ENCODE data around the gene ERBIN. TPM values are rescaled to one million over a fixed set of nuclear protein-coding genes. Genes with fewer than 3 reads are reported as not detected.
"Not testable (repeated sequence)": the region's sequence is repeated elsewhere in the genome, so short reads cannot be mapped to it uniquely, and the experiment has no call there.

ERBIN gene
- polyA plus RNA-seq, 2 donors: 12.5 to 13.0 TPM

DNA sequence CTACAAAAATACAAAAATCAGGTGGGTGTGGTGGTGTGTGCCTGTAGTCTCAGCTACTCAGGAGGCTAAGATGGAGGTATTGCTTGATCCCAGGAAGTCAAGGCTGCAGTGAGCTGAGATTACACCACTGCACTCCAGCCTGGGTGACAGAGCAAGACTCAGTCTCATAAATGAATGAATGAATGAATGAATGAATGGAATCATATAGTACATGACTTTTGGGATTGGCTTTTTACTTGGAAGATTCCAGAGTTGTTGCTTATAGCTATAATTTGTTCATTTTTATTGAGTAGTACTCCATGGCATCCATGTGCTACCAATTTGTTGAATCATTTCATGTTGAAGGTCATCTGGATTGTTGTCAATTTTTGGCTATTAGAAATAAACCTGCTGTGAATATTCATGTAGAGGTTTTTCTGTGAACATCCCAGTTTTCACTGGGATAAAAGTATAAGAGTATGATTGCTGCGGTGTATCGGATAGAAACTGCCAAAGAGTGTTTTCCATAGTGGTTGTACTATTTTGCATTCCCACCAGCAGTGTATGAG is 19.9 kb downstream of the ERBIN start:
- no peaks in the 10 kb centered on the region for H3K36me3 ChIP-seq (ENCODE audit: control insufficient read depth in 2 of 2, insufficient read depth in 2 of 2, low read length in 1 of 2)
- 98 to 100% methylated on average over 2 of the region's 2 CpGs for WGBS, 2 donors
- H3K27ac ChIP-seq (ENCODE audit: low read depth in 2 of 2, low read length in 1 of 2): no peak overlapping the region

DNA sequence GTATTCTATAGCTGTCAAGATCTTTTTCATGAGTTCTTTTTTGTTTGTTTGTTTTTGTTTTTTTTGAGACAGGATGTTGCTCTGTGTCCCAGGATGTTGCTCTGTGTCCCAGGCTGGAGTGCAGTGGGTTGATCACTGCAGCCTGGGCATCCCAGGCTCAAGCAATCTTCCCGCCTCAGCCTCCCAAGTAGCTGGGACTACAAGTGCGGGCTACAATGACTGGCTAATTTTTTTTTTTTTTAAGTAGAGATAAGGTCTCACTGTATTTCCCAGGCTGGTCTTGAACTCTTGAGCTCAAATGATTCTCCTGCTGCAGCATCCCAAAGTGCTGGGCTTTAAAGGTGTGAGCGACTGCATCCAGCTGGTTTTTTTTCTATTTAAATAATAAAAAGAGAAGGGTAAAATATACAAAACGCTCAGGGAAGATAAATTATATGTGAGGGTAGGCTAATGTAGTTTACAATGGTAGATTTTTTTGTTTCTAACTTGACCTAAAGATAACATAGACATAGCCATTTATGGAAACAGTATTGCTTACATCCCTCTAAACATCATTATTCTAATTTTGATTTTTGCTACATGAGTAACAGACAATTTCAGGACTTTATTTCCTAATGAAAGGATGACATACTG is 21.9 kb downstream of the ERBIN start:
- no peak overlapping the region for H3K4me3 ChIP-seq (ENCODE audit: low read depth in 1 of 2, low read length in 2 of 2)
- no peaks in the 10 kb centered on the region for H3K4me1 ChIP-seq (ENCODE audit: control insufficient read depth in 2 of 2, insufficient read depth in 2 of 2, low read length in 1 of 2)
- no peak overlapping the region for H3K27ac ChIP-seq (ENCODE audit: low read depth in 2 of 2, low read length in 1 of 2)
- H3K27me3 ChIP-seq (ENCODE audit: control insufficient read depth in 1 of 2, insufficient read depth in 2 of 2, low read length in 2 of 2): no peaks in the 10 kb centered on the region
- WGBS, 2 donors: 87 to 93% methylated on average over 4 of the region's 4 CpGs
- H3K36me3 ChIP-seq (ENCODE audit: control insufficient read depth in 2 of 2, insufficient read depth in 2 of 2, low read length in 1 of 2): no peaks in the 10 kb centered on the region
- no peaks in the 10 kb centered on the region for H3K9me3 ChIP-seq (ENCODE audit: control insufficient read depth in 2 of 2, insufficient read depth in 1 of 2, low read depth in 1 of 2, low read length in 1 of 2)

More for the DNA sequence above, 19.9 kb downstream of the ERBIN start:
- H3K4me3 ChIP-seq (ENCODE audit: low read depth in 1 of 2, low read length in 2 of 2): no peak overlapping the region
- no peaks in the 10 kb centered on the region for H3K4me1 ChIP-seq (ENCODE audit: control insufficient read depth in 2 of 2, insufficient read depth in 2 of 2, low read length in 1 of 2)
- H3K9me3 ChIP-seq (ENCODE audit: control insufficient read depth in 2 of 2, insufficient read depth in 1 of 2, low read depth in 1 of 2, low read length in 1 of 2): no peaks in the 10 kb centered on the region
- no peaks in the 10 kb centered on the region for H3K27me3 ChIP-seq (ENCODE audit: control insufficient read depth in 1 of 2, insufficient read depth in 2 of 2, low read length in 2 of 2)

DNA sequence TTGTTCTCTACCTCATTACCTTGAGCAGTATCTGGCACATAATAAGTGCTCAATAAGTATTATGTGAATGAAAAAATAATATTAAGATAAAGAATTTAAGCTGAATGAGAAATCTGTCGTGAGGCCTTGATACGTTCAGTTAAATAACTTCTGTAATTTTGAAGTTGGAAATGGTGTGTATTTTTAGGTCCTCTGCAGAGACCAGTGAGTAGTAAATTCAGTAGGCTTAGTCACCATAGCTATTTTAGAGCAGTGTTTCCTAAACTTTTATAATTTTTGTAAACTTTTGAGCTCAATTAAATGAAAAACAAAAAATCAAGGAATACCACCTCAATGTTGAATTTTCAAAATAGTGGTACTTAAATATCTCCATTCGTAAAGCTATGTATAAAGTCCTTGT is 25.0 kb downstream of the ERBIN start:
- Histone ChIP-seq H3K9me3 (ENCODE audit: control insufficient read depth in 2 of 2, insufficient read depth in 1 of 2, low read depth in 1 of 2, low read length in 1 of 2) (no peaks in the 10 kb centered on the region), H3K27me3 (ENCODE audit: control insufficient read depth in 1 of 2, insufficient read depth in 2 of 2, low read length in 2 of 2) (no peaks in the 10 kb centered on the region), H3K4me1 (ENCODE audit: control insufficient read depth in 2 of 2, insufficient read depth in 2 of 2, low read length in 1 of 2) (no peaks in the 10 kb centered on the region), H3K36me3 (ENCODE audit: control insufficient read depth in 2 of 2, insufficient read depth in 2 of 2, low read length in 1 of 2) (no peaks in the 10 kb centered on the region), H3K4me3 (ENCODE audit: low read depth in 1 of 2, low read length in 2 of 2) (no peak overlapping the region), H3K27ac (ENCODE audit: low read depth in 2 of 2, low read length in 1 of 2) (no peak overlapping the region)
- 86 to 90% methylated on average over 3 of the region's 3 CpGs for WGBS, 2 donors

DNA sequence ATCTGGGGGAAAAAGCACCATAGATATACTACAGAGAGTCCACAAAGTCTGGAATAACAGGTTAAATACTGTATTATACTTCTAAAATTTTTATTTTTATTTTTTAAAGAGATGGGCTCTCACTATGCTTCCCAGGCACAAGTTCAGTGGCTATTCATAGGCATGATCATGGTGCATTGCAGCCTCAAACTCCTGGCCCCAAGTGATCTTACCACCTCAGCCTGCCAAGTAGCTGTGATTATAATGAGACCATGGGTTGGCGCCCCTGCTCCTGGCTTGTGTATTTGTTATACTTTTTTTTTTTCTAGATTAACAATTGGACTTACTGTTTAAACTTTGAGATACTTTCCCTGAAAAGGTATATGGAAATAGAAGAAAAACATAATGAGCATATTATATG is 25.9 kb downstream of the ERBIN start:
- no peaks in the 10 kb centered on the region for H3K36me3 ChIP-seq (ENCODE audit: control insufficient read depth in 2 of 2, insufficient read depth in 2 of 2, low read length in 1 of 2)
- no peak overlapping the region for H3K4me3 ChIP-seq (ENCODE audit: low read depth in 1 of 2, low read length in 2 of 2)
- 72 to 76% methylated on average over 1 of the region's 1 CpG for WGBS, 2 donors
- no peaks in the 10 kb centered on the region for H3K4me1 ChIP-seq (ENCODE audit: control insufficient read depth in 2 of 2, insufficient read depth in 2 of 2, low read length in 1 of 2)
- H3K27me3 ChIP-seq (ENCODE audit: control insufficient read depth in 1 of 2, insufficient read depth in 2 of 2, low read length in 2 of 2): no peaks in the 10 kb centered on the region
- H3K27ac ChIP-seq (ENCODE audit: low read depth in 2 of 2, low read length in 1 of 2): no peak overlapping the region
- H3K9me3 ChIP-seq (ENCODE audit: control insufficient read depth in 2 of 2, insufficient read depth in 1 of 2, low read depth in 1 of 2, low read length in 1 of 2): no peaks in the 10 kb centered on the region

DNA sequence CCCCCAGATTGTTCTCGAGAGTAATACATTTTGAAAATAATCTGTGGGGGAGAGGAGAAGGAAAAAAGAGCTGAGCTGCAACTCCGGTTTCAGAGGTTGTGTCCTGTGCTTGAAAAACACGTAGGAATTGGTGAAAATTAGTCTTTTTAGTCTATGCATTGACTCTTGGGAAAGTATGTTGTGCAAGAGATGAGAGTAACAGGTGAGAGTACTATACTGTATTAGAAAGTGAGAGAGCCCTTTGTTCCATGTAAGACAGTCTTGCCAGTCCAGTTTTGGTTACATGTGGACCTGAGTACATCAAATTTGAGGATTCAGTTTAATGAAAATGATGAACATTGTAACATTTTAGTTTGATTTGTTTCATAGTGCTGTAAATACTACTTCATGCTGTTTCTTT is 27.8 kb downstream of the ERBIN start:
- H3K4me1 ChIP-seq (ENCODE audit: control insufficient read depth in 2 of 2, insufficient read depth in 2 of 2, low read length in 1 of 2): no peaks in the 10 kb centered on the region
- no peaks in the 10 kb centered on the region for H3K9me3 ChIP-seq (ENCODE audit: control insufficient read depth in 2 of 2, insufficient read depth in 1 of 2, low read depth in 1 of 2, low read length in 1 of 2)
- no peak overlapping the region for H3K27ac ChIP-seq (ENCODE audit: low read depth in 2 of 2, low read length in 1 of 2)
- no peak overlapping the region for H3K4me3 ChIP-seq (ENCODE audit: low read depth in 1 of 2, low read length in 2 of 2)
- WGBS, 2 donors: 91 to 93% methylated on average over 3 of the region's 3 CpGs
- H3K27me3 ChIP-seq (ENCODE audit: control insufficient read depth in 1 of 2, insufficient read depth in 2 of 2, low read length in 2 of 2): no peaks in the 10 kb centered on the region
- H3K36me3 ChIP-seq (ENCODE audit: control insufficient read depth in 2 of 2, insufficient read depth in 2 of 2, low read length in 1 of 2): no peaks in the 10 kb centered on the region

DNA sequence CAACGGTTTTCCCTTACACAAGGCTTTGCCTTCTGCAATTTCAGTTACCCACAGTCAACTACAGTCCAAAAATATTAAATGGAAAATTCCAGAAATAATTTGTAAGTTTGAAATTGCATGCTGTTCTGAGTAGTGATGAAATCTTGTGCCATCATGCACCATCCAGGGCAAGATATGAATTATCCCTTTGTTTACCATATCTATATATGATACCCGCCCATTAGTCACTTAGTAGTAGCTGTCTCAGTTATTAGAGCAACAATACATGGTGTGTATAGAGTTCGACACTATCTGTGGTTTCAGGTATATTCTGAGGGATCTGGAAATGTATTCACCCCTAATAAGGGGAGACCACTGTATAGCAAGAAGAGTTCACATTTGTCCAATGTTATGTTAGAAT is 29.4 kb downstream of the ERBIN start:
- Histone ChIP-seq H3K4me1 (ENCODE audit: control insufficient read depth in 2 of 2, insufficient read depth in 2 of 2, low read length in 1 of 2) (no peaks in the 10 kb centered on the region), H3K36me3 (ENCODE audit: control insufficient read depth in 2 of 2, insufficient read depth in 2 of 2, low read length in 1 of 2) (no peaks in the 10 kb centered on the region), H3K27me3 (ENCODE audit: control insufficient read depth in 1 of 2, insufficient read depth in 2 of 2, low read length in 2 of 2) (no peaks in the 10 kb centered on the region), H3K27ac (ENCODE audit: low read depth in 2 of 2, low read length in 1 of 2) (no peak overlapping the region), H3K9me3 (ENCODE audit: control insufficient read depth in 2 of 2, insufficient read depth in 1 of 2, low read depth in 1 of 2, low read length in 1 of 2) (no peaks in the 10 kb centered on the region), H3K4me3 (ENCODE audit: low read depth in 1 of 2, low read length in 2 of 2) (no peak overlapping the region)
- 82 to 84% methylated on average over 3 of the region's 3 CpGs for WGBS, 2 donors

DNA sequence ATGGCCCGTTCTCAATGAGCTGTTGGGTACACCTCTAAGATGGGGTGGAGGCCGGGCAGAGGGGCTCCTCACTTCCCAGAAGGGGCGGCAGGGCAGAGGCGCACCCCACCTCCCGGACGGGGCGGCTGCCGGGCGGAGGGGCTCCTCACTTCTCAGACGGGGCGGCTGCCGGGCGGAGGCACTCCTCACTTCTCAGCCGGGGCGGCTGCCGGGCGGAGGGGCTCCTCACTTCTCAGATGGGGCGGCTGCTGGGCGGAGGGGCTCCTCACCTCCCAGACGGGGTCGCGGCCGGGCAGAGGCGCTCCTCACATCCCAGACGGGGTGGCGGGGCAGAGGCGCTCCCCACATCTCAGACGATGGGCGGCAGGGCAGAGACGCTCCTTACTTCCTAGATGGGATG is 31.3 kb downstream of the ERBIN start:
- H3K27ac ChIP-seq (ENCODE audit: low read depth in 2 of 2, low read length in 1 of 2); H3K9me3 ChIP-seq (ENCODE audit: control insufficient read depth in 2 of 2, insufficient read depth in 1 of 2, low read depth in 1 of 2, low read length in 1 of 2); H3K27me3 ChIP-seq (ENCODE audit: control insufficient read depth in 1 of 2, insufficient read depth in 2 of 2, low read length in 2 of 2); H3K4me3 ChIP-seq (ENCODE audit: low read depth in 1 of 2, low read length in 2 of 2); H3K4me1 ChIP-seq (ENCODE audit: control insufficient read depth in 2 of 2, insufficient read depth in 2 of 2, low read length in 1 of 2); H3K36me3 ChIP-seq (ENCODE audit: control insufficient read depth in 2 of 2, insufficient read depth in 2 of 2, low read length in 1 of 2): not testable (repeated sequence)
- WGBS, 2 donors: 97 to 98% methylated on average over 20 to 30 of the region's 30 CpGs

DNA sequence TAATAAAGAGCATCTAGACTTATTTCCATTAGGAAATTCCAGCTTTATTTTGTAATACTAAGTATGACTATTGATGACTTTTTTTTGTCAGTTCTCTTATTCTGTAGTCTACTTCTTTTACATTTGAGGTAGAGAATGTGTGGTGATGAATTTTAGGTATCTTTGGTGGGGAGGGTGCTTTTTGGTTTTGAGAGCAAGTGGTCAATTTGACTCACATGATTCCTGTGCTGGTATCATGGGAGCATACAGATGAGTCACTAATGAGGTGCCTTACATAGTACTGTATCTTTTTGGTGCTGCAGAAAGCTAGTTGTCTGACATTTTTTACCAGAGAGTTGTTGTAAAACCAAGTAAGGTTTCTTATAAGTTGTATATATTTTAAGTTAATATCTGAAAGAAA is 35.3 kb downstream of the ERBIN start:
- Histone ChIP-seq H3K9me3 (ENCODE audit: control insufficient read depth in 2 of 2, insufficient read depth in 1 of 2, low read depth in 1 of 2, low read length in 1 of 2) (no peaks in the 10 kb centered on the region), H3K27ac (ENCODE audit: low read depth in 2 of 2, low read length in 1 of 2) (no peak overlapping the region), H3K4me3 (ENCODE audit: low read depth in 1 of 2, low read length in 2 of 2) (no peak overlapping the region), H3K27me3 (ENCODE audit: control insufficient read depth in 1 of 2, insufficient read depth in 2 of 2, low read length in 2 of 2) (no peaks in the 10 kb centered on the region), H3K4me1 (ENCODE audit: control insufficient read depth in 2 of 2, insufficient read depth in 2 of 2, low read length in 1 of 2) (no peaks in the 10 kb centered on the region), H3K36me3 (ENCODE audit: control insufficient read depth in 2 of 2, insufficient read depth in 2 of 2, low read length in 1 of 2) (no peaks in the 10 kb centered on the region)

DNA sequence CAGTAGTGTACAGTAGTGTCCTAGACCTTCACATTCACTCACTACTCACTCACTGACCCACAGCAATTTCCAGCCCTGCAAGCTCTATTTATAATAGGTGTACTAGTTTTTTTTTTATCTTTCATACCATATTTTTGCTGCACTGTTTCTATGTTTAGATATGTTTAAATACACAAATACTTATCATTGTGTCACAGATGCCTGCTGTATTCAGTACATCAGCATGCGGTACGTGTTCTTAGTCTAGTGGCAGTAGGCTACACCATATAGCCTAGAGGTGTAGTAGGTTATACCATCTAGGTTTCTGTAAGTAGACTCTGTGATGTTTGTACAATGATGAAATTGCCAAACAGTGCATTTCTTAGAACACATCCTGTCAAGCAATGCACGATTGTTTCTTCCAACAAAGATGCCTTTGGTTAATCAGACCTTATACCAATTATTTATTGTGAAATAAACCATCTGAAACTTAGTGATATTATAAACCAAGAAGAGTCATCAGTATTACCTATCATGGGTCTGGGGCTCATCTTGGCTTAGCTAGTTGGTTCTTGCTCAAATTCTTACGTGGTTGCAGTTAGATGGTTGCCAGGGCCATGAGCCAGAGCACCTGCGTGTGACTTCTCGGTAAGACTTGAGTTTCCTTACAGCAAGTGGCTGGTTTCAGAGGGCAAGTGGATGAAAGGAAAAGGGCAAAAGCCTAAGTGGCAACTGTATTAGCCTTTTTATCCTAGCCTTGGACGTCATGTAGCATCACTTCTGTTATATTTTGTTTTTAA is 41.1 kb downstream of the ERBIN start:
- H3K27ac ChIP-seq (ENCODE audit: low read depth in 2 of 2, low read length in 1 of 2): no peak overlapping the region
- 76 to 78% methylated on average over 7 of the region's 7 CpGs for WGBS, 2 donors
- H3K9me3 ChIP-seq (ENCODE audit: control insufficient read depth in 2 of 2, insufficient read depth in 1 of 2, low read depth in 1 of 2, low read length in 1 of 2): no peaks in the 10 kb centered on the region
- H3K4me3 ChIP-seq (ENCODE audit: low read depth in 1 of 2, low read length in 2 of 2): no peak overlapping the region
- H3K27me3 ChIP-seq (ENCODE audit: control insufficient read depth in 1 of 2, insufficient read depth in 2 of 2, low read length in 2 of 2): no peaks in the 10 kb centered on the region
- no peaks in the 10 kb centered on the region for H3K36me3 ChIP-seq (ENCODE audit: control insufficient read depth in 2 of 2, insufficient read depth in 2 of 2, low read length in 1 of 2)
- H3K4me1 ChIP-seq (ENCODE audit: control insufficient read depth in 2 of 2, insufficient read depth in 2 of 2, low read length in 1 of 2): no peaks in the 10 kb centered on the region

All from esophagus (tissue), 2 donors.